Parathyroid adenoma (tissue), 2 donors: ENCODE results near the gene EEFSEC.

ENCODE experiments used
- H2AFZ ChIP-seq: fragments of 300-600 bp; sonication (generic); one replicate; pipeline ENCODE4 v1.7.0; 2017; ENCODE audit warnings: antibody characterized with exemption, mild to moderate bottlenecking
- H3K27ac ChIP-seq: fragments of 300-600 bp; sonication (generic); one replicate; pipeline ENCODE4 v1.7.0; 2017
- H3K27me3 ChIP-seq: fragments of 300-600 bp; sonication (generic); one replicate; pipeline ENCODE4 v1.7.0; 2017; ENCODE audit warnings: low read length; ENCODE audit not compliant: control insufficient read depth, insufficient read depth
- H3K36me3 ChIP-seq: fragments of 300-600 bp; sonication (generic); one replicate; pipeline ENCODE4 v1.7.0; 2017; ENCODE audit warnings: low read length; ENCODE audit not compliant: control insufficient read depth, insufficient read depth
- H3K4me1 ChIP-seq: fragments of 300-600 bp; sonication (generic); one replicate; pipeline ENCODE4 v1.7.0; 2017; ENCODE audit warnings: control low read depth
- H3K4me2 ChIP-seq: fragments of 300-600 bp; sonication (generic); one replicate; pipeline ENCODE4 v1.7.0; 2017; ENCODE audit warnings: low read length
- H3K4me3 ChIP-seq: fragments of 300-600 bp; sonication (generic); one replicate; pipeline ENCODE4 v1.7.0; 2017; ENCODE audit warnings: low read depth, low read length
- H3K79me2 ChIP-seq: fragments of 300-600 bp; sonication (generic); one replicate; pipeline ENCODE4 v1.7.0; 2017; ENCODE audit warnings: control low read depth
- H3K9ac ChIP-seq: fragments of 300-600 bp; sonication (generic); one replicate; pipeline ENCODE4 v1.7.0; 2017; ENCODE audit warnings: mild to moderate bottlenecking
- H3K9me3 ChIP-seq: fragments of 300-600 bp; sonication (generic); one replicate; pipeline ENCODE4 v1.7.0; 2017; ENCODE audit warnings: low read length; ENCODE audit not compliant: control insufficient read depth
- CTCF ChIP-seq: fragments of 300-600 bp; sonication (generic); IDR thresholded peaks from one replicate; pipeline ENCODE4 v1.7.0; 2017; ENCODE audit warnings: antibody characterized with exemption, mild to moderate bottlenecking
- donor health status: primary hyperparathyroidism.

Gene EEFSEC

GRCh38 chr3:128207951-128208350 is 54.7 kb downstream of the EEFSEC start:
- Histone ChIP-seq H2AFZ (no peak overlapping the region), H3K9me3 (no peaks in the 10 kb centered on the region), H3K4me1 (peaks cover 18% of the 10 kb centered on the region), H3K4me2 (no peak overlapping the region), H3K79me2 (peaks cover 17% of the 10 kb centered on the region), H3K36me3 (no peaks in the 10 kb centered on the region), H3K27ac (no peak overlapping the region), H3K27me3 (no peaks in the 10 kb centered on the region), H3K9ac (no peak overlapping the region), H3K4me3 (no peak overlapping the region)
- TF ChIP-seq CTCF: no peak

DNA sequence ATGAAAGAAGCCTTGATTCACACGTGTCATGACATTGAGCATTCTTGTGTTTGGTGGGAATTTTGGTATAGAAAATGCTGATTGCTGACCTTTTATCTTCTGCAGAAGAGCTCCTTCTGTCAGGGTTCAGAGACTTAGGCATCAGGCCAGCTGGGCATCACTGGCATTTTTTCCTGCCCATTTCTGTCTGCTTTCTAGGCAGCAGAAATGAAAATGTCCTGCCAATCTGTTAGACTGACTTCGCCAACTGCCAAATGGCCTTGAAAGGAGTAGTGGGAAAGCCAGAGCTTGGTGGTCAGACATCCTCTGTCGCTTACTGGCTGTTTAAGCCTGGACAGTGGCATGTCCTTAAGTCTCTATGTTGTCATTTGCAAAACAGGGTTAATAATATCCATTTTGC is 57.4 kb downstream of the EEFSEC start:
- Histone ChIP-seq H2AFZ (no peak overlapping the region), H3K4me2 (no peak overlapping the region), H3K27me3 (no peaks in the 10 kb centered on the region), H3K4me1 (peaks cover 12% of the 10 kb centered on the region), H3K9ac (no peak overlapping the region), H3K27ac (no peak overlapping the region), H3K79me2 (peaks cover 14% of the 10 kb centered on the region), H3K9me3 (no peaks in the 10 kb centered on the region), H3K36me3 (no peaks in the 10 kb centered on the region), H3K4me3 (no peak overlapping the region)
- no peak for TF ChIP-seq CTCF

GRCh38 chr3:128214056-128214455 is 60.8 kb downstream of the EEFSEC start:
- H3K27ac ChIP-seq: no peak overlapping the region
- no peak overlapping the region for H3K4me3 ChIP-seq
- no peaks in the 10 kb centered on the region for H3K9me3 ChIP-seq
- peaks cover 14% of the 10 kb centered on the region for H3K79me2 ChIP-seq
- H3K36me3 ChIP-seq: no peaks in the 10 kb centered on the region
- no peaks in the 10 kb centered on the region for H3K27me3 ChIP-seq
- H3K9ac ChIP-seq: no peak overlapping the region
- no peak overlapping the region for H3K4me2 ChIP-seq
- TF ChIP-seq CTCF: no peak
- H3K4me1 ChIP-seq: peaks cover 12% of the 10 kb centered on the region
- H2AFZ ChIP-seq: no peak overlapping the region

DNA sequence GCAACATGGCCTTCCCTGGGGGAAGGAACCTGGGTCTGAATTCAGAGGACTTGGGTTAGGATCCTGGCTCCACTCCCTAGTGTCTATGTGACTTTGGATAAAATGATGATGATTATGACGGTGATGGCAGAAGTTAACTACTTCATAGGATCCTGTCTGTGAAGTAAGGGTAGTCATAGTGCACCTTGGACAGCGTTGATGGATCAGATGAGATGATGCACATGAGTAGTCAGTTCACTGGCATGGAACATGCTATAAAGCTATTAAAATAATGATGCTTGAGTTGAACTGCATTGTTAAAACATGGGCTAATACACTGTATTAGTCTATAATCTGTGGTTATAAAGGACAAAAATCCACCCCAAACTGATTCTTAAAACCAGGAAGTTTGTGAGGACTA is 62.0 kb downstream of the EEFSEC start:
- Histone ChIP-seq H3K27me3 (no peaks in the 10 kb centered on the region), H2AFZ (no peak overlapping the region), H3K27ac (no peak overlapping the region), H3K9ac (no peak overlapping the region), H3K9me3 (no peaks in the 10 kb centered on the region), H3K79me2 (peaks cover 14% of the 10 kb centered on the region), H3K4me2 (no peak overlapping the region), H3K36me3 (no peaks in the 10 kb centered on the region), H3K4me3 (no peak overlapping the region), H3K4me1 (peaks cover 12% of the 10 kb centered on the region)
- no peak for TF ChIP-seq CTCF

- Histone ChIP-seq H3K4me3 (no peak overlapping the region), H3K27me3 (no peaks in the 10 kb centered on the region), H2AFZ (no peak overlapping the region), H3K36me3 (no peaks in the 10 kb centered on the region), H3K4me1 (peaks cover 5% of the 10 kb centered on the region), H3K9ac (no peak overlapping the region), H3K9me3 (no peaks in the 10 kb centered on the region), H3K79me2 (peaks cover 14% of the 10 kb centered on the region), H3K27ac (no peak overlapping the region), H3K4me2 (no peak overlapping the region)
- no peak for TF ChIP-seq CTCF
Observed at GRCh38 chr3:128215800-128216495, 62.7 kb downstream of the EEFSEC start.
